Neutrophil (primary cell): ENCODE data around the gene PPP1R3E.

Experiments used
- H3K27ac ChIP-seq: fragments of 200-600 bp; sonication (generic); 2 replicates; pipeline ENCODE4 v1.5.1; 2016; ENCODE audit warnings: mild to moderate bottlenecking, moderate library complexity
- H3K27me3 ChIP-seq: fragments of 200-600 bp; sonication (generic); 2 replicates; pipeline ENCODE4 v1.6.0; 2016; ENCODE audit warnings: mild to moderate bottlenecking
- H3K36me3 ChIP-seq: fragments of 200-600 bp; sonication (generic); 2 replicates; pipeline ENCODE4 v1.5.1; 2017
- H3K4me1 ChIP-seq, 2 experiments: fragments of 200-600 bp in 1 of 2; sonication (generic) in 1 of 2; 1 replicate in 1 of 2; 2 replicates in 1 of 2; pipeline versions ENCODE4 v1.5.1 to v1.6.1; 2013 to 2016; ENCODE audit warnings: low read depth in 1 of 2, low read length in 1 of 2, mild to moderate bottlenecking in 1 of 2, moderate library complexity in 1 of 2; ENCODE audit not compliant: control insufficient read depth in 1 of 2, insufficient read depth in 1 of 2
- H3K4me3 ChIP-seq, 2 experiments: fragments of 200-600 bp in 1 of 2; sonication (generic) in 1 of 2; 1 replicate in 1 of 2; 2 replicates in 1 of 2; pipeline ENCODE4 v1.5.1; 2013 to 2016; ENCODE audit warnings: low read depth in 1 of 2, low read length in 1 of 2, mild to moderate bottlenecking in 1 of 2, moderate library complexity in 1 of 2
- H3K9me3 ChIP-seq: fragments of 200-600 bp; sonication (generic); 2 replicates; pipeline ENCODE4 v1.5.1; 2016
- TF ChIP-seq, protein P1 (sequence below): fragments of 200-600 bp; sonication (generic); IDR thresholded peaks from 2 replicates; pipeline ENCODE4 v1.5.1; 2016; ENCODE audit warnings: antibody characterized with exemption

The PPP1R3E gene

DNA sequence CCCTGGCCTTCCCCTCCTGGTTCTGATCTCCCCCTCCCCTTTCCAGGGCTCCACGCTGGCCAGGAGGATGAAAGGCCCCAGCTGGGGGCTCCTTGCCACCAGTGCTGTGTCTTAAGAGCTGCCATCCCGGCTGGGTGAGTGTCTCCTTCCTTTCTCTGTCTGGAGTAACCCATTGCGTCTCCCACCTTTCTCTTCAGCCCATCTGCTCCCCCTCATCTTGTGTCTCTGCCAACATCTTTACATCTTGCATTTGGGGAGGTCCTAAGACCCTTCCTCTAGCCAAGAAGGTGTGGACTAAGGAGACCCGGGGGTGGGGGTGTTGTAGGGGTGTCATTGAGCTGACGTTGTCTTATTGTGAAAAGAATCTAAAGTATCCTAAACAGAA, 4.5 kb upstream of the PPP1R3E start:
- peak overlapping the region; percentile 46 to 50 for H3K4me3 ChIP-seq
- no peaks in the 10 kb centered on the region for H3K27me3 ChIP-seq
- peaks cover 8% of the 10 kb centered on the region for H3K36me3 ChIP-seq
- peak overlapping the region; percentile 61 for H3K27ac ChIP-seq
- no peaks in the 10 kb centered on the region for H3K9me3 ChIP-seq
- TF ChIP-seq, protein P1, sequence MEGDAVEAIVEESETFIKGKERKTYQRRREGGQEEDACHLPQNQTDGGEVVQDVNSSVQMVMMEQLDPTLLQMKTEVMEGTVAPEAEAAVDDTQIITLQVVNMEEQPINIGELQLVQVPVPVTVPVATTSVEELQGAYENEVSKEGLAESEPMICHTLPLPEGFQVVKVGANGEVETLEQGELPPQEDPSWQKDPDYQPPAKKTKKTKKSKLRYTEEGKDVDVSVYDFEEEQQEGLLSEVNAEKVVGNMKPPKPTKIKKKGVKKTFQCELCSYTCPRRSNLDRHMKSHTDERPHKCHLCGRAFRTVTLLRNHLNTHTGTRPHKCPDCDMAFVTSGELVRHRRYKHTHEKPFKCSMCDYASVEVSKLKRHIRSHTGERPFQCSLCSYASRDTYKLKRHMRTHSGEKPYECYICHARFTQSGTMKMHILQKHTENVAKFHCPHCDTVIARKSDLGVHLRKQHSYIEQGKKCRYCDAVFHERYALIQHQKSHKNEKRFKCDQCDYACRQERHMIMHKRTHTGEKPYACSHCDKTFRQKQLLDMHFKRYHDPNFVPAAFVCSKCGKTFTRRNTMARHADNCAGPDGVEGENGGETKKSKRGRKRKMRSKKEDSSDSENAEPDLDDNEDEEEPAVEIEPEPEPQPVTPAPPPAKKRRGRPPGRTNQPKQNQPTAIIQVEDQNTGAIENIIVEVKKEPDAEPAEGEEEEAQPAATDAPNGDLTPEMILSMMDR, result no peak
- H3K4me1 ChIP-seq, result peaks cover 28% of the 10 kb centered on the region in 2 experiments

DNA sequence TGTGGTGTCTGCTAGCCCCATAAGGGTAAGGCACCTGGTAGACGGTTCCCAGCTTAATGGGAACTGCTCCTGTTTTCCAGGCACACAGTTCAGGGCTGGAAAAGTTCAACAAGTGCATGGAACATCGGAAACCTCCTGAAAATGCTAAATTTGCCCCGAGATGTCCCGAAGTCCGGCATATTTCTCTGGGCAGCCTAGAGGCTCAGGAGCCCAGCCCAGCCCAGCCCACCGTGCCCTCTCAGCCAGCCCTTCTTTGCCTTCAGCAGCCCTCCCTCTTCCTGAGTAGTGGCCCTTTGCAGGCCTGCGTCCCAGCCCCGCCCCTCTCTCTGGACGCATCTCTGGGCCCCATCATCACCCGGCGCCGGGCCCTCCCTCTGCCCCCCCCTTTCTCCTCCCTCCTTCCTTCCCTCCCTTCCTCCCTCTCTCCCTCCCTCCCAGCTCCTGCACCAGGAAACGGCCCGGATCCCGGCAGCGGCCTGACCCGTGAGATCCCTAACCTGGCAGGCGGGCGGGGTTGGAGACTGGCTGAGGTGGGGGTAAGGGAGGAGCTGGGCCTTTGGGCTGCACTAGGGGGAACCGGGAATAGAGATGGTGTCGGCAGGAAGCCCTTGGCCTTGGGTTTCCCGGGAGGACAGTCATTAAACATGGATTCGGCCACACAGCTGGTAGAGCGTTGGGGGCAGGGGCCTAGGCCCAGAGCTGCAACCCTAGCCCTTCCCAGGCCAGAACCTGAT, 3.9 kb upstream of the PPP1R3E start, which contains the start of gene BCL2L2:
TSS of gene BCL2L2 (plus strand) at position 422 of the 734 bp plus-strand sequence. CDS start 935 bp downstream, outside the sequence.
- Histone ChIP-seq H3K9me3 (no peaks in the 10 kb centered on the region), H3K4me1 (peaks cover 28 to 32% of the 10 kb centered on the region in 2 experiments), H3K4me3 (peak within 1 kb of the TSS; percentile 46 to 50), H3K27ac (peak within 1 kb of the TSS; percentile 61), H3K36me3 (peaks cover 8% of the 10 kb centered on the region), H3K27me3 (no peaks in the 10 kb centered on the region)
- TF ChIP-seq, protein P1, result no peak

DNA sequence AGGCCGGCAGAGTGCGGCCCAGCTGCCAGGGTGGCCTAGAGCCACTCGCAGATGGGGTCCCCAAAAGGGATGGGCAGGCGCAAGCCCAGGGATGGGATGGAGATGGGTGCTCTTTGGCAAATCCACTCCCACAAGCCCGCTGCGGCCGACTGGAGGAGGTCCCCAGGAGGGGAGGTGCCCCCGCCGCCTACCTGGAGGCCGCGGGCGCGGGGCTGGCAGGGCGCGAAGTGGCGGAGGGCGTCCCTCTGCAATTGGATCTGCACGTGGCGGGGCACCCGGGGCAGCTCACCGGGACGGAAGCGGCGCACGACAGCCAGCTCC, 730 bp downstream of the PPP1R3E start:
- Histone ChIP-seq H3K27me3 (no peaks in the 10 kb centered on the region), H3K9me3 (no peaks in the 10 kb centered on the region), H3K36me3 (peaks cover 14% of the 10 kb centered on the region), H3K27ac (peak overlapping the region; percentile 99), H3K4me1 (peaks cover 31 to 52% of the 10 kb centered on the region in 2 experiments), H3K4me3 (peak overlapping the region; percentile 94 to 99)
- TF ChIP-seq, protein P1, result no peak

DNA sequence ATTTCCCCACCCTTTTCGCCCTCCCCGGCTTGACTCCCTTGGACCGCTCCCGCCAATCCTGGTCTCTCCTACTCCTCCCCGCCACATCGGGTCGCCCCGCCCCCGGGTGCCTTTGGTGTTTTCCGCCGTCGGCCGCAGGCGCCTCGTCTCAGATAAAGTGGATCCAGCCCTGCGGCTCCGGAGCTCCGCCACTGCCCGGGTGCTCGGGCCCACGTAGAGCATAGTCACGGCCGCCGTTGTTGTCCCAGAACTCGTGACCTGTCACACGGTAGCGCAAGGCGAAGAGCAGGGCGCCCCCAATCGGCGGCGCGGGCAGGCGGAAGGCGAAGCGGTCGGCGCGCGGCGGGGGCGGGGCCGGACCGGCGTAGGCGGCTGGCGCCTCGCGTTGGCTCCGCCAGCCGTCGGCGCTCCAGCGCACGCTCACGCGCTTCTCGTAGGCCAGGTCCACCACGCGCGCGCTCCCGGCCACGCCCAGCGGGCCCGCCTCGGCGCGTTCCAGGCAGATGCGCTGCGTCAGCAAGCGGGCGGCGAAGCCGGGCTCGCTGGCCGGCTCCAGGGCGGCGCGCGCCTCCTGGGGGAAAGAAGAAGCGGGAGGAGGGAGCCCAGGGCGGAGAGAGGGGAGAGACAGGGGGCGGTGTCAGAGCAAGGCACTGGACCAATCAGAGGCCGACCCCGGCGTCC, 1.2 kb downstream of the PPP1R3E start:
- no peaks in the 10 kb centered on the region for H3K27me3 ChIP-seq
- H3K27ac ChIP-seq, result peak overlapping the region; percentile 99
- no peaks in the 10 kb centered on the region for H3K9me3 ChIP-seq
- TF ChIP-seq, protein P1, result peak; percentile 91
- peak overlapping the region; percentile 94 to 99 for H3K4me3 ChIP-seq
- H3K36me3 ChIP-seq, result peaks cover 16% of the 10 kb centered on the region
- peaks cover 26 to 47% of the 10 kb centered on the region in 2 experiments for H3K4me1 ChIP-seq

DNA sequence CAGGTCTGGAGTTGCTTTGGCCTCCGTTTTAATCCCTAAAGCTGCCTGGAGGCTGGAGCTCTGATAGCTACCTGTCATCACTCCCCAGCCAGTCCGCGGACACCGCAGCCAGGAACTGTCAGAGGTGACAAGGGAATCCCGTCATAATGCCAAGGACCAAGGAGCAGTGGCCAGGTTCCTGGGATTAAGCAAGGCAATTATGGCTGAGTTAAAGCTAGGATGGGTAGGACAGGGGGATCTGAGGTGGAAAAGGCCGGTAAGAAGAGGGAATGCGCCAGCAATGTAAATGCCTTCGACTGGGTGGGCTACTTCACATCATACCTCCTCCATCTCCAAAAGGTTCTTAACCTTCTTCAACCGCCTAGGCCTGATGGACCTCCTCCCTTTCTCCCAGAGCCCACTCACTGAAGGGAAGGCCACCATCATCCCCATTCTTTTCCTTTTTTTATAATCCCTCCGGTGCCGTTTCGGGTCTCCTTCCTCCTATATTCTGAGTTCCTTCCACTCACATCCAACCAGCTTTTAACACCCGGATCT, 1.9 kb downstream of the PPP1R3E start:
- Histone ChIP-seq H3K36me3 (peaks cover 16% of the 10 kb centered on the region), H3K4me1 (peaks cover 19 to 40% of the 10 kb centered on the region in 2 experiments), H3K27me3 (no peaks in the 10 kb centered on the region), H3K27ac (peak overlapping the region; percentile 99), H3K9me3 (no peaks in the 10 kb centered on the region), H3K4me3 (peak overlapping the region; percentile 94 to 99)
- TF ChIP-seq, protein P1, result no peak
